ENCODE measurements around the gene ANTKMT. TPM values are rescaled to one million over a fixed set of nuclear protein-coding genes. Genes with fewer than 3 reads are reported as not detected.
A peak's percentile ranks its signal among the peaks of the same experiment; 100 is the strongest.

ANTKMT gene
- total RNA-seq, 3 donors from 2014 or later, result 29.9 to 35.7 (median 30.4) TPM

DNA sequence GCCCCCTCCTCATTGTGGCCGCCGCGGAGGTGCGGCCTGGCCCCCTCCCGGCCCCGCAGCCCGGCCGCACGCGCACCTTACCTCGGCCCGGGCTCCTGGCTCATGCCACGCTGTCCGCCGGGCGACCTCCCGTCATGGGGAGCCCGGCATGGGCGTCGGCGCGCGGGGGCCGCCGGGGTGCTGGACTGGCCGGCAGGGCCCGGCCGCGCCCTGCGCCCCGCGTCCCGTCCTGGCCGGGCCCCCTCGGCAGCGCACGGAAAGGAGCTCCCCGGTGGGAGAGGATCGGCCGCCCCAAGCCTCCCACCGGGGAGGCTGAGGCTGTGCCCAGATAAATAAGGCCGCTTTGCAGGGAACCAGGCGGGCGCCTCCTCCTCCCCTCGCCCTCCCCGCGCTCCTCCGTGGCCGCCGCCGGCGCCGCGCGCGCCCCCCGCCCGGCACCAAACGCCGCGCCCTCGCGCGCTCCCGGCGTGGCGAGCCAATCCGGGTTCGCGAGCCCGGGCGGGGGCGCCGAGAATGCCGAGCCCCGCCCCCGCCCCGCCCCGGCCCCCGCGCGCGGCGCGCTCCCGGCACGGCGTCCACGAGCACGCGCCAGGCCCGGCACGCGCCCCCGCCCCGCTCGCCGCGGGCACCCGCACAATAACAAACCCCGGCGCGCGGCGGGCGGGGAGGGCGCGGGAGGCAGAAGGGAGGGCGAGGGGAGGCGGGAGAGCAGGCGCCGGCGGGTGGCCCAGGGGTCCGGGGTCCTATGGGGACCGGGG is 15.3 kb upstream of the ANTKMT start, which contains the start of gene FBXL16:
Gene FBXL16 (minus strand): TSS at position 371 of the 758 bp plus-strand sequence. CDS start 8,396 bp downstream, outside the sequence.
- H3K36me3 ChIP-seq, result no peaks in the 10 kb centered on the region
- no peak within 1 kb of the TSS for H3K27ac ChIP-seq
- H3K27me3 ChIP-seq, result peaks cover 24 to 95% of the 10 kb centered on the region in 2 donors
- no peak for DNase-seq (ENCODE audit: low spot score in 2 of 2)
- intact Hi-C loops (cut with DNase I; ENCODE audit: low total_unique reads), result no loop called here
- TF ChIP-seq CTCF (IDR thresholded peaks at IDR 0.05) (no peak), POLR2AphosphoS5 (IDR thresholded peaks at IDR 0.05) (no peak), POLR2A (IDR thresholded peaks at IDR 0.05) (no peak)
- peak within 1 kb of the TSS in 2 of 3 donors; percentile 27 to 60 for H3K4me3 ChIP-seq
- no peaks in the 10 kb centered on the region for H3K9me3 ChIP-seq
- peaks cover 2 to 6% of the 10 kb centered on the region in 2 donors for H3K4me1 ChIP-seq

DNA sequence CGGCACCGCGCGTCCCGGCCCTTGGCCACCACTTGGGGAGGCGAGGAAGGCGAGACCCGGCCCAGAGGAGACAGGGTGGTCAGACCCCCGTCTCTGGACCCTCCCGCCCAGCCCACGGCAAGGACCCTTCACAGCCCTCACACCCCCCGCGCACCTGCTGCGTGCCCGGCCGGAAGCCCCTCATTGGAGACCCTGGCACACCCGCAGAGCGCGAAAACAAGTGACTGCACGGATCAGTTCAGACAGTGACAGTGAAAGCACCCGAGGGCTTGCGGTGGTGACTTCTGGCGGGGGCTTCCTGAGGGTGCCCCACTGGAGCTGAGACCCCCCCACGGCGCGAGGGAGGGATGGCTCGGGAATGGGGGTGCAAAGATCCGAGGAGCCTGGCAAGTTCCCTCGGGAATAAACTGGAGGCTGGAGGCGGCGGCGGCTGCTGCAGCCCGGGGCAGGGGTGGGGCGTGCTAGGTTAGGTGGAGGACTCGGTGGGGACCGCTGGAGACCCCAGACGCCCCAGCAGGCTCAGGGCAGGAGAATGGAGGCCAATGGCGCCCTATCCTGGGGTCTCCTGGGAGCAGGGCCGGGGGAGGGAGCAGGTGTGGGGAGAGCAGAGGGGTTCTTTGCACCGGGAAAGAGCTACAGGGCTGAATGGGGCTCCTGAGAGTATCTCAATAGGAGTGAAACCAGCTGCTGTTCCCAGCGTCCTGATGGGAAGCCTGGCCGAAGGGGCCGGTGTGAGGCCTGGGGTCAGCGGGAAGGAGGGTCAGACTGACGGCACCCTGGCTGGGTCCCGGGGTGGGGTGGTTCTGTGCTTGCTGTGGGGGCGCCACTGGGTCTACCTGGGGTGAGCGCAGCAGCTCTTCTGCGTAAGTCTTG is 14.5 kb upstream of the ANTKMT start:
- intact Hi-C loops (cut with DNase I; ENCODE audit: low total_unique reads), result no loop called here
- no peak overlapping the region for H3K27ac ChIP-seq
- H3K4me1 ChIP-seq, result peaks cover 0 to 6% of the 10 kb centered on the region in 2 donors
- no peak for DNase-seq (ENCODE audit: low spot score in 2 of 2)
- TF ChIP-seq CTCF (IDR thresholded peaks at IDR 0.05) (no peak), POLR2AphosphoS5 (IDR thresholded peaks at IDR 0.05) (no peak), POLR2A (IDR thresholded peaks at IDR 0.05) (no peak)
- no peaks in the 10 kb centered on the region for H3K36me3 ChIP-seq
- no peaks in the 10 kb centered on the region for H3K9me3 ChIP-seq
- H3K27me3 ChIP-seq, result peaks cover 23 to 95% of the 10 kb centered on the region in 2 donors
- peak overlapping the region in 2 of 3 donors; percentile 27 to 60 for H3K4me3 ChIP-seq

DNA sequence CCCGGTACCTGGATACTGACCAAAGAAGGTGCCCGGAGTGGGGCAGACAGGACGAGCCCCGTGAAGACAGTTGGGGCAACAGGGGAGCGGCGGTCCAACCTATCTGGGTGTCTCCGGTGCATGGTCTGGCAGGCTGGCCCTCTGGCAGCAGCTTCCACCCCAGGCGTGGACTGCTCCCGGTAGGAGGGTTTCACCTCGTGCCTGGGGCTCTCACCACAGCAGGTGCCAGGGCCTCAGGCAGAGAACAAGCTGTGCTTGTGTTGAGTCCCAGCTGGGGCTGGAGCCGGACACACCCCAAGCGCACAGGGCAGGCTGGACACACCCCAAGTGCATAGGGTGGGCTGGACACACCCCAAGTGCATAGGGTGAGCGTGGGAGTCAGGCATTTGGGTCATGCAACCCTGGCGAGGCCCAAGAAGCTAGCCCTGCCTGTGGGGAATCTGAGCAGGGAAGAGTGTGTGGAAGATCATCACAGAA is 13.8 kb upstream of the ANTKMT start:
- TF ChIP-seq POLR2AphosphoS5 (IDR thresholded peaks at IDR 0.05) (no peak), CTCF (IDR thresholded peaks at IDR 0.05) (no peak), POLR2A (IDR thresholded peaks at IDR 0.05) (no peak)
- DNase-seq (ENCODE audit: low spot score in 2 of 2), result no peak
- H3K4me1 ChIP-seq, result peaks cover 0 to 6% of the 10 kb centered on the region in 2 donors
- intact Hi-C loops (cut with DNase I; ENCODE audit: low total_unique reads), result no loop called here
- no peak overlapping the region for H3K4me3 ChIP-seq
- H3K27ac ChIP-seq, result no peak overlapping the region
- peaks cover 24 to 95% of the 10 kb centered on the region in 2 donors for H3K27me3 ChIP-seq
- no peaks in the 10 kb centered on the region for H3K36me3 ChIP-seq
- H3K9me3 ChIP-seq, result no peaks in the 10 kb centered on the region

DNA sequence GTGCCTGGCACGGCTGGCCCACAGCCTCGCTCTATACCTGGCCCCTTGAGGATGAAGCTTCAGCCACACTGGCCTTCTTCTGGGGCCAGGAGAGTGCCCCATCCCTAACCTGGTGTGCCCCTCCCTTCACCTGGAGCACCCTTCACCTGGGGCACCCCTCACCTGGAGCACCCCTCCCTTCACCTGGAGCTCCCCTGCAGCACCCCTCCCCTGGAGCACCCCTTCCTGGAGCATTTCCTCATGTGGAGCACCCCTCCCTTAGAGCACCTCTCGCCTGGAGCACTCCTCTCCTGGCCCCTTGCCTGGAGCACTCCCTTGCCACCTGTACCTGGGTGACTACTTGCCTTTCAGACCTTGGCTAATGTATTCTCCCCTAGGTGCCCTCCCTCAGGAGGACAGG is 12.9 kb upstream of the ANTKMT start:
- intact Hi-C loops (cut with DNase I; ENCODE audit: low total_unique reads), result no loop called here
- Histone ChIP-seq H3K4me1 (peaks cover 0 to 6% of the 10 kb centered on the region in 2 donors), H3K9me3 (no peaks in the 10 kb centered on the region), H3K27me3 (peaks cover 24 to 86% of the 10 kb centered on the region in 2 donors), H3K4me3 (no peak overlapping the region), H3K36me3 (no peaks in the 10 kb centered on the region), H3K27ac (no peak overlapping the region)
- no peak for TF ChIP-seq POLR2AphosphoS5 (IDR thresholded peaks at IDR 0.05)
- TF ChIP-seq CTCF (IDR thresholded peaks at IDR 0.05), result no peak
- no peak for TF ChIP-seq POLR2A (IDR thresholded peaks at IDR 0.05)
- DNase-seq (ENCODE audit: low spot score in 2 of 2), result no peak

All from breast epithelium (tissue), 4 donors.